Smooth muscle cell of the brain vasculature (primary cell): ENCODE measurements around the gene DDI2.
"Not testable (repeated sequence)": the region's sequence is repeated elsewhere in the genome, so short reads cannot be mapped to it uniquely, and the experiment has no call there.

Source experiments
- DNase-seq: peaks from one replicate; pipeline ENCODE4 v3.0.0-alpha.2; 2012; ENCODE audit warnings: low read depth, low spot score

Gene DDI2

GRCh38 chr1:15636436-15636835 lies 19.2 kb downstream of the DDI2 start:
- DNase-seq: no peak

- DNase-seq: no peak
These were observed 20.6 kb downstream of the DDI2 start for GRCh38 chr1:15637826-15638225.

GRCh38 chr1:15639262-15639661 lies 22.0 kb downstream of the DDI2 start:
- DNase-seq: no peak

- DNase-seq: no peak
These were observed 22.7 kb downstream of the DDI2 start for GRCh38 chr1:15639931-15640330.

- DNase-seq: no peak
These were observed 23.4 kb downstream of the DDI2 start for GRCh38 chr1:15640667-15641066.

DNA sequence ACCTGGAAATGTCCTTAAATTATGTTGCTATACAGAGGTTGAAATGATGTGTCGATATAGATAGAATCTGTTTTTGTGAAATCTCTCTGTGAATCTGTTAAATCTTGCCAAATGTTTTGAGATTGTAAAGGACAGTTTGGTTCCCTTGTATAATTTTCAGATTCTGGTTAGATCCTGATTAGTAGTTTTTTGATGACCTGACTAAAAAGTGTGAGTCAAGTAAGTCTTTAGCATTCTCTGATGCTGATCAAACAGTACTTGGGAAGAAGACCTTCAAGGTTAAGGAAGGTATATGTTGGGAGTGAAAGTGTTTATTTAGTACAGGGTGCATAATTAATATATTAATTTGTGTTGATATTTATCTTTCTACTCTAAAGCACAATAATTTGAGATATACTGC lies 32.7 kb downstream of the DDI2 start:
- DNase-seq: no peak

- no peak for DNase-seq
These were observed 33.2 kb downstream of the DDI2 start for GRCh38 chr1:15650433-15650832.

DNA sequence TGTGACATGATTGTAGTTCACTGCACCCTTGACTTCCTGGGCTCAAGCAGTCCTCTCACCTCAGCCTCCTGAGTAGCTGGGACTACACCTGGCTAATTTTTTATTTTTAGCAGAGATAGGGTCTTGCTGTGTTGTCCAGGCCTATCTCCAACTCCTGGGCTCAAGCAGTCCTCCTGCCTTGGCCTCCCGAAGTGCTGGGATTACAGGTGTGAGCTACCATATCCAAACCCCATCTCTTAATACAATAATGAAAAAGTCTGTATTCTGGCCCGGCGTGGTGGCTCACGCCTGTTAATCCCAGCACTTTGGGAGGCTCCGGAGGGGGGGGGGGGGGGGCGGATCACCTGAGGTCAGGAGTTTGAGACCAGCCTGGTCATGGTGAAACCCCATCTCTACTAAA lies 34.9 kb downstream of the DDI2 start:
- DNase-seq: not testable (repeated sequence)

DNA sequence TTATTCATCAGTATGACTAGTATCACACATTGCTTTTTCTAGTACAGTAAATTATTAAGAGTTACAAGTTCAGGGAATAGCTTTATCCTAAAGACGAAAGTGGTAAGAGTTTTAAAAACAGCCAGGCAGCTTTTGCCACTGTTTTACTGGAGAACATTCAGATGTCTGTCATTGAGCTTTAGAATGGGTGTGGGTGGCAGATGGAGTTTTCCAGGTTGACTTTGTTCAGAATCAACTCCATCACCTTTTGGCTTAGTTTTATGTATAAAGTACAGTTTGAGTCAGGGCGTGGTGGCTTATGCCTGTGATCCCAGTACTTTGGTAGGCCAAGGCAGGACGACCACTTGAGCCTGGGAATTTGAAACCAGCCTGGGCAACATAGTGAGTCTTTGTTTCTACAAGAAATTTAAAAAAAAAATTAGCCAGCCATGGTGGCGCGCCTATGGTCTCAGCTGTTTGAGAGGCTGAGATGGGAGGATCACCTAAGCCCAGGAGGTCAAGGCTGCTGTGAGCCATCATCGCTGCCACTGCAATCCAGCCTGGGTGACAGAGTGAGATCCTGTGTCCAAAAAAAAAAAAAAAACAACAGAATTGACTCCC lies 36.9 kb downstream of the DDI2 start:
- DNase-seq: no peak

DNA sequence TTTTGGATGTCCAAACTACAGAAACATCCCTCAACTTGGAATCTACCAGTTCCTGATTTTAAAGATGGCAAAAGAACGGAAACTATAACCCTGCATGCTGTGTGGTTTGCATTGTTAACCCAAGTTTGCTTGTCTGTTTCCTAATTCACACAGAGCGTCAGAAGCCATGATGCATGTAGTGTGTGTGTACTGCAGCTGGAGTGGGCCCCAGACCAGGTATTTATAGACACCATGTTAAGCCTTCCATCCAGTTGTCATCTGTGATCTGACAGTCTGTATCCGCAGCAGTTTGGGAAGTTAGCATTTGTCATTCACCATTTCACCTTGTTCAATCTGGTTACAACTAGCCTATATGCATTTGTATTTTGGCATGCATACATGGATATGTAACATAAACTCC lies 39.2 kb downstream of the DDI2 start:
- no peak for DNase-seq

DNA sequence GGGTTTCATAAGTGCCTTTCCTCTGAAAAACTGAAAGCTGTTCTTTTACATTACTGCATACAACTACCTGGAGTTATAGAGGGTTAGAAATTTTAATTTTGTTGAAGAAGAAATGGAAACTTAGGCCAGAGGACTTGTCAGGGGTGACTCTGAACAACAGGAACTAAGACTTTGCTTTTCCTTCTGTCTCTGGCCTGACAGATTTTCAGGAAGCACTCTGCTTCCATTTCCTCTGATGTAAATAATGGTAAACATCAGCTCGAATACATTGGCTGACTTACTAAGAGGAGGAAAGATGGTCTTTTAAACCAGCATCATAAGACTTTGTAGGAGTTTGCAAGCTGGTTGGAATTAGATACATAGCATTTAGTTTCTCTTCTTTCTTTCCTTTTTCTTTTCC lies 39.8 kb downstream of the DDI2 start:
- DNase-seq: no peak

DNA sequence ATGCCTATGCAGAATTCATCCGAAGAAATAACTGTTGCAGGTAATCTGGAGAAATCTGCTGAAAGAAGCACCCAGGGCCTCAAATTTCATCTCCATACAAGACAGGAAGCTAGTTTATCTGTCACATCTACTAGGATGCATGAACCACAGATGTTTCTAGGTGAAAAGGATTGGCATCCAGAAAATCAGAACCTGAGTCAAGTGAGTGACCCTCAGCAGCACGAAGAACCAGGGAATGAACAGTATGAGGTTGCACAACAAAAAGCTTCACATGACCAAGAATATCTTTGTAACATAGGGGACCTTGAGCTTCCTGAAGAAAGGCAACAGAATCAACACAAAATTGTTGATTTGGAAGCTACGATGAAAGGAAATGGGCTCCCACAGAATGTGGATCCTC lies 42.9 kb downstream of the DDI2 start:
- DNase-seq: no peak

GRCh38 chr1:15662477-15662876 lies 45.2 kb downstream of the DDI2 start:
- DNase-seq: no peak

DNA sequence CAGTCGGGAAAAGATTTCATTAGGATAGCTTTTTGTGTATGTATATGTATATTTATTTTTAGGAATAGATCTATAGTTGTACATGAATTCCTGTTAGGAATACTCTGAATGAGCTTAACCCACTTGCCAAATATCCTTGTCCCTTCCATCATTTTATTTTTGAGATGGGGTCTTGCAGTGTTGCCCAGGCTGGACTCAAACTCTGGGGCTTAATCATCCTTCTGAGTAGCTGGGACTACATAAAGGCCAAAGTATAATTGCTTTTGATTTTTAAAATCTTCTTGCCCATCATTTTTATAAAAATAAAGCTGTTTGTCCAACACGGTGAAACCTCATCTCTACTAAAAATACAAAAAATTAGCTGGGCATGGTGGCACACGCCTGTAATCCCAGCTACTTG lies 46.7 kb downstream of the DDI2 start:
- no peak for DNase-seq

GRCh38 chr1:15667362-15667761 lies 50.1 kb downstream of the DDI2 start:
- no peak for DNase-seq

DNA sequence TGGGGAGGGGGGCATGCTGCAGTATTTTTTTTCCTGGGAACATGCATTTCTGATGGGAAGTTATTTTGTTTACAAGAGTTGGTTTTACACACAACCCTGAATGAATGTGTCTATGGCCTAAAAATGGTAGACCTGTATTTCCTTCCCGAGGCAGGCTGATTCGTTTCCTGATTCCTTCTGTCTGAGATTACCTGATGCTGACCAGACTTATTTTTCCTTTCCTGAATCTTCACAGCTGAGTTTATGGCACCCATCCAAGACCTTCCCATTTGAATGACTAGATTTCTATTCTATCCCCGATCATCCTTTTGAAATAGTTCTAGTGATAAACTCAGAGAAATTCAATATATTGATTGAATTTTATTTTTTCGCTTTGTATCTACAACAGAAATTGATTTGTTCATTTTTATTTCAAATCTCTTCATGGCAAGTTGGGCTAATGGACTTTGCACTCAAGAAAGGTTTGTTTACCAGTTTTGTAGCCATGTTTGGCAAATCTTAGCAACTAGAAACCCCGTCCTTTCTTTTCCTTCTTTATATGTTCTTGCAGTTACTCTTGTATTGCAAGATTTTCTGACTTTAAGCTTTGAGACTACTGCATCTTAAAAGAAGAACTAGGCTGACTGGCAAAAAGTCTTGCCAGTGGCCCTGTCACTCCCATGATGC lies 51.0 kb downstream of the DDI2 start:
- no peak for DNase-seq

- DNase-seq: no peak
These were observed 51.8 kb downstream of the DDI2 start for GRCh38 chr1:15669074-15669473.

DNA sequence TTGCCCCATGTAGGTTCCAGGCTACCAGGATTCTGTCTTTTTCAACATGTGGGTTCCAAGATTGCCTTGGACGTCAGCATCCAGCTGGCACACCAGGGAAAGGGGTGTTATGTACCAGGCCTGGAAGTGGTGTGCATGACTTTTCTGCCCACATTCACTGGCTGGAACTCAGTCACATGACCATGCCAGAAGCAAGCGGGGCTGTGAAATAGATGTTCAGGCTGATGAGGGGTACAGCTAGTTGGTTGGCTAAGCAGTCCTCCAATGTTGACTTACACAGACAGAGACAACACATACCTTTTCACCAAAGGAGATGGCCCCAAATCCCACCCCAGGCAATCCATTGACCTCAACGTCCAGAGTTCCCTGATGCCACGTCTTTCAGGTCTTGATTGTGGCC lies 52.6 kb downstream of the DDI2 start:
- DNase-seq: no peak

DNA sequence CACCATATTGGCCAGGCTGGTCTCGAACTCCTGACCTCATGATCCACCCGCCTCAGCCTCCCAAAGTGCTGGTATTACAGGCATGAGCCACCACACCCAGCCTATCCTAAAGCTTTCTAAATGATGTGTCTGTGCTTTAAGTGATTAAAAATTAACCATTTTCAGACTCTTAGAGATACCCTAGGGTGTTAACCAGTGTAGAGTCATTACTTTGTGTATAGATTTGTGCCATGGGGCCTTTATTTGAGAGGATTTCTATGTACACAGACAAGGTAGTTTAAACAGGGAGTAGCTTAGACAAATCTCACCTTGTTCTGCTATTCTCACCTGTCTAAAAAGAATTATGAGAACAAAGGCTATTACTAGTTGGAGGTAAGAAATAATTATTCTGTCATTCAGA lies 54.2 kb downstream of the DDI2 start:
- DNase-seq: no peak

DNA sequence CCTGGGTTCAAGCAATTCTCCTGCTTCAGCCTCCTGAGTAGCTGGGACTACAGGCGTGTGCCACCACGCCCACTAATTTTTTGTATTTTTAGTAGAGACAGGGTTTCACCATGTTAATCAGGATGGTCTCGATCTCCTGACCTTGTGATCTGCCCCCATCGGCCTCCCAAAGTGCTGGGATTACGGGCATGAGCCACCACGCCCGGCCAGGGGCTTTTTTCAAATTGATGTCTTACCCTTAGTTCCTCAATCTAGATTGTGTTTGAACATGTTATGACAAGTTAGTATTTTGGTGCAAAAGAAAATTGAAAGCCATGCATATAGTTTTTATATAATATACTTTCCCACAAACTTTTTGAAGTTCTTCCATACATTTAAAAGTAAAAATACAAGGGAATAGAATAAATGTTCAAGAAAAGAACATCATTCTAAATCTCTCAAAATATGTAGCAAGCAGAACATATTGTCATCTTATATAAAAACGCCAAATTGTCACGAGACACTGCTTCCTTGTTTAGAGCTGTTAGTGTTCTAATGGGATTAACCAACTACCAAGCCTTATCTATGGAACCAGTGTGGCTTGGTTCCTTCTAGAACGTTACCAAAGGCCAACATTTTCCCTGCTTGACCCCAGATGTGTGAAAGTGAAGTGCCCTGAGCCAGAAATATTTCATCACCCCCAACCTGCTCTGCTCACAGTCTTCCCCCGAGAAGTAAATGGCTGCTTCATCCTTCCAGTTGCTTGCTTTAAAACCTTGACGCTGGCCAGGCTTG lies 57.3 kb downstream of the DDI2 start:
- no peak for DNase-seq

GRCh38 chr1:15676010-15676409 lies 58.8 kb downstream of the DDI2 start:
- DNase-seq: no peak

DNA sequence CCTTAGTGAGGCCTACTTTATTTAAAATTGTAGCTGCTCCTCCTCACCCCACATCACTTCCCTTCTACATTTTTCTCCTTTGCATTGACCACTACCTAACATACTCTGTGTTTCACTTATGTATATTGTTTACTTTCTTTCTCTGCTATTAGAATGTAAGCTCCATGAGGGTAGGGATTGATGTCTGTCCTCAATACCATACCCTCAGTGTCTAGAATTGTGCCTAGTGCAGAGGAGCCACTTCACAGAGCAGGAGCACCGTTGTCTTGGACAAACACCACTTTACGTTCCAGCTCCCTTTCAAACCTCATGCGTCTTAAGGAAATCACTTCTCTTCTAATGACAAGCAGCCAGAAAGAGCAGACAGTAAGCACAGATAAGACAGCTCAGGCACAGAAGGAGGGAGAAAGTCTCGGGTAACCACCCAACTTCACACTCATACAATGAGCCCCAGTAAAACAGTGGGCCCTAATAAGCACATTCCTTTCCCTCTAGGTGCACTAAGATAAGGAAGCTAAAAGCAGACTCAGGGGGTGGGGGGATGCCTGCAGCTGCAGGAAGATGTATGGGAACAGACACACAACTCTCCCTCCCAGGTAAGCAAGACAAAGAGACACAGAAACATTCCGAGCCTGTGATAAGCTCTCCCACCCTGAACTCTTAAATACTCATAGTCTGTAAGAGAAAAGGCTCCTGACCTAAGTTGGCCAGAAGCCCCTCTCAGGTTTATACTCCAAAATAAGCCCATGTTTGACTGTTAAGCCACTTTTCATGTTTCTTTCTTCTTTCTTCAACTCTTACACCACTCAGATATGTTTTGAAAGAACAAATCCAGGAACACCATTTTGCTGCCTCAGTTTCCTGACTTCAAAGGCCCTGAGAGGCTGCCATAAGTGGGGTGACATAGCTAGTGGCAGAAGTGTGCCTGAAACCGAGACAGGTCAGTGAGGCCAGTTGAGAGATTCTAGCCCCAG lies 59.7 kb downstream of the DDI2 start:
- no peak for DNase-seq
